K562 (cell line): ENCODE measurements around the gene GLT8D2.
"Not testable (repeated sequence)": the region's sequence is repeated elsewhere in the genome, so short reads cannot be mapped to it uniquely, and the experiment has no call there.

Source experiments
- ASH1L ChIP-seq: fragments of 450-650 bp; IDR thresholded peaks from 2 replicates; pipeline ENCODE4 v1.6.1; 2018; ENCODE audit warnings: borderline replicate concordance, mild to moderate bottlenecking, low read depth; ENCODE audit not compliant: partially characterized antibody
- CTCF ChIP-seq, 3 experiments: IDR thresholded peaks in 2 of 3; conservative IDR thresholded peaks in 1 of 3; 2 replicates each; pipeline ENCODE4 v1.5.1; 2011 to 2012; ENCODE audit warnings: low read length in 3 of 3, mild to moderate bottlenecking in 3 of 3, control low read depth in 2 of 3, improper control_type of control experiment in 1 of 3, inconsistent platforms in 1 of 3, low read depth in 1 of 3, mixed read lengths in 1 of 3, moderate library complexity in 1 of 3; ENCODE audit not compliant: insufficient read depth in 2 of 3
- DNMT1 ChIP-seq: fragments of 450-650 bp; IDR thresholded peaks from 2 replicates; pipeline ENCODE4 v1.6.1; 2016; ENCODE audit warnings: antibody characterized with exemption, mild to moderate bottlenecking
- ELF1 ChIP-seq: fragments of 200-800 bp; sonication (Bioruptor generic); IDR thresholded peaks from 2 replicates; pipeline ENCODE4 v1.6.1; 2016; ENCODE audit warnings: missing genetic modification characterization, missing compliant biosample characterization
- MTA2 ChIP-seq: fragments of 450-650 bp; IDR thresholded peaks from 2 replicates; pipeline ENCODE4 v1.6.1; 2016; ENCODE audit warnings: low read depth
- MYNN ChIP-seq, 2 experiments: sonication (generic); formaldehyde crosslinking in 1 of 2; IDR thresholded peaks; 2 replicates each; pipeline versions ENCODE4 v1.5.0 to v1.6.1; 2016 to 2020; ENCODE audit warnings: antibody characterized with exemption in 1 of 2, missing genetic modification reagents in 1 of 2
- POLR2A ChIP-seq: fragments of 450-650 bp; conservative IDR thresholded peaks from 2 replicates; pipeline ENCODE4 v1.6.1; 2016
- POLR2AphosphoS5 ChIP-seq: IDR thresholded peaks from 2 replicates; pipeline ENCODE4 v1.6.1; 2011; ENCODE audit warnings: mild to moderate bottlenecking, low read depth, low read length, moderate library complexity; ENCODE audit not compliant: control insufficient read depth, insufficient read depth
- ZBTB1 ChIP-seq: sonication (generic); formaldehyde crosslinking; IDR thresholded peaks from 2 replicates; pipeline ENCODE4 v1.8.1; 2023; ENCODE audit warnings: missing genetic modification reagents, low read depth, mild to moderate bottlenecking, borderline replicate concordance
- ZNF232 ChIP-seq: sonication (generic); formaldehyde crosslinking; IDR thresholded peaks from 2 replicates; pipeline ENCODE4 v1.8.0; 2022; ENCODE audit warnings: mild to moderate bottlenecking, missing genetic modification reagents
- ZNF766 ChIP-seq: fragments of 200-800 bp; sonication (Bioruptor generic); conservative IDR thresholded peaks from 2 replicates; pipeline ENCODE4 v1.6.1; 2016; ENCODE audit warnings: missing genetic modification characterization, missing compliant biosample characterization

GRCh38 chr12:104039769-104040168, 10.2 kb downstream of the GLT8D2 start:
- TF ChIP-seq ELF1 (tag); CTCF (IDR thresholded peaks at IDR 0.05 in 2 of 3, conservative IDR thresholded peaks at IDR 0.05 in 1 of 3; ENCODE audit: insufficient read depth in 2 of 3, low read depth in 1 of 3, low read length in 3 of 3); ZBTB1; POLR2A; DNMT1; ZNF232 (CRISPR knock-in tag); POLR2AphosphoS5; MTA2; ASH1L; ZNF766 (CRISPR knock-in tag); MYNN (IDR thresholded peaks at IDR 0.05); MYNN (CRISPR knock-in tag; IDR thresholded peaks at IDR 0.05): not testable (repeated sequence)
